Measurements from ENCODE around the gene ATP6V0A1.
"Not testable (repeated sequence)": the region's sequence is repeated elsewhere in the genome, so short reads cannot be mapped to it uniquely, and the experiment has no call there.

Gene ATP6V0A1

DNA sequence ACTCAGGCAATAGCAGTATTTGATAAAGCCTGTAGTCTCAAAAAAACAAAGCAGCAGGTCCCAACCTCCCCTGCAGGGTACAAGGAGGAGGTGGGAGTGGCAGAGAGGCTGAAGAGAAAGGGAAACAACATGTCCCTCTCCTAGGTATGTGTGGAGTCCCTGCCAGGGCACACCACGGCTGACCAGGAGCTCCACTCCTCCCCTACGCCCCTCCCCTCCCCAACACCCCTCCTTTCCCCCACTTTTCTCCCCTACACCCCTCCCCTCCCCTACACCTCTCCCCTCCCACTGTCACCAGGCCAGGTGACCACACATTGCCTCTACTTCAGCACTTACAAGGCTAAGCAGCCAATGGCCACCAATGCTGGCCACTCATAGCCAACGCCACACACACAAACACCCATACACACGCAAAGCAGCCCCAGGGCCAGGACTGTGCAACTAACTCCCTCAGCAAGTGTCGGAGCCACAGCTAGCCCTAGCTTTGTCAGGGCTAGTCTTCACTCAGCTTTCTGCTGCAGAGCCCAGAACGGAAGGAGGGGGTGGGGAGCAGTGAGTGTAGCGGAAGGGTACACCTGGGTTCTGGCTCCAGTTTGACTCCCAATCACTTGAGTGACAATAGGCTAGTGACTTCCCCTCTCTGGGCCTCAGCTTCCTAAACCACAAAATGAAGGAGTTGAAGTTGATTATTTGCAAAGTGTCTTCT is 43.8 kb upstream of the ATP6V0A1 start:
- peak; percentile 70 to 79 for DNase-seq (ENCODE audit: low read depth in 1 of 2, low spot score in 1 of 2)
- Histone ChIP-seq H3K27me3 (ENCODE audit: insufficient read depth, poor library complexity, severe bottlenecking) (no peaks in the 10 kb centered on the region), H3K27ac (replicated peaks) (peak overlapping the region; percentile 50), H3K4me3 (replicated peaks; ENCODE audit: insufficient read depth, low read length) (no peak overlapping the region)
- TF ChIP-seq SPI1 (IDR thresholded peaks at IDR 0.05; ENCODE audit: borderline replicate concordance, low read depth) (peak; percentile 84), GABPA (IDR thresholded peaks at IDR 0.05; ENCODE audit: low read depth) (no peak), POLR2AphosphoS5 (IDR thresholded peaks at IDR 0.05; ENCODE audit: low read depth) (peak; percentile 36; the same call in 1 of the 2 replicates)
- TF ChIP-seq, protein P1, sequence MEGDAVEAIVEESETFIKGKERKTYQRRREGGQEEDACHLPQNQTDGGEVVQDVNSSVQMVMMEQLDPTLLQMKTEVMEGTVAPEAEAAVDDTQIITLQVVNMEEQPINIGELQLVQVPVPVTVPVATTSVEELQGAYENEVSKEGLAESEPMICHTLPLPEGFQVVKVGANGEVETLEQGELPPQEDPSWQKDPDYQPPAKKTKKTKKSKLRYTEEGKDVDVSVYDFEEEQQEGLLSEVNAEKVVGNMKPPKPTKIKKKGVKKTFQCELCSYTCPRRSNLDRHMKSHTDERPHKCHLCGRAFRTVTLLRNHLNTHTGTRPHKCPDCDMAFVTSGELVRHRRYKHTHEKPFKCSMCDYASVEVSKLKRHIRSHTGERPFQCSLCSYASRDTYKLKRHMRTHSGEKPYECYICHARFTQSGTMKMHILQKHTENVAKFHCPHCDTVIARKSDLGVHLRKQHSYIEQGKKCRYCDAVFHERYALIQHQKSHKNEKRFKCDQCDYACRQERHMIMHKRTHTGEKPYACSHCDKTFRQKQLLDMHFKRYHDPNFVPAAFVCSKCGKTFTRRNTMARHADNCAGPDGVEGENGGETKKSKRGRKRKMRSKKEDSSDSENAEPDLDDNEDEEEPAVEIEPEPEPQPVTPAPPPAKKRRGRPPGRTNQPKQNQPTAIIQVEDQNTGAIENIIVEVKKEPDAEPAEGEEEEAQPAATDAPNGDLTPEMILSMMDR (IDR thresholded peaks at IDR 0.05; ENCODE audit: insufficient read depth, low read length), result no peak

DNA sequence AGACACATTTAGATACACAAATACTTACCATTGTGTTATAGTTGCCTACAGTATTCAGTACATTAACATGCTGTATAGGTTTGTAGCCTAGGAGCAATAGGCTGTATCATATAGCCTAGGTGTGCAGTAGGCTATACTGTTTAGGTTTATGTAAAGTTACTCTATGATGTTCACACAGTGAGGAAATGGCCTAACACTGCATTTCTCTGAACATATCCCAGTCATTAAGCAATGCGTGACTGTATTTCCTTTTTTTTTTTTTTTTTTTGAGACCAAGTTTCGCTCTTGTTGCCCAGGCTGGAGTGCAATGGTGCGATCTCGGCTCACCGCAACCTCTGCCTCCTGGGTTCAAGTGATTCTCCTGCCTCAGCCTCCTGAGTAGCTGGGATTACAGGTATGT is 40.7 kb upstream of the ATP6V0A1 start:
- DNase-seq (ENCODE audit: low read depth in 1 of 2, low spot score in 1 of 2), result peak in 1 of 2 experiments; percentile 50
- TF ChIP-seq SPI1 (IDR thresholded peaks at IDR 0.05; ENCODE audit: borderline replicate concordance, low read depth), result peak; percentile 42; the same call in 1 of the 2 replicates

DNA sequence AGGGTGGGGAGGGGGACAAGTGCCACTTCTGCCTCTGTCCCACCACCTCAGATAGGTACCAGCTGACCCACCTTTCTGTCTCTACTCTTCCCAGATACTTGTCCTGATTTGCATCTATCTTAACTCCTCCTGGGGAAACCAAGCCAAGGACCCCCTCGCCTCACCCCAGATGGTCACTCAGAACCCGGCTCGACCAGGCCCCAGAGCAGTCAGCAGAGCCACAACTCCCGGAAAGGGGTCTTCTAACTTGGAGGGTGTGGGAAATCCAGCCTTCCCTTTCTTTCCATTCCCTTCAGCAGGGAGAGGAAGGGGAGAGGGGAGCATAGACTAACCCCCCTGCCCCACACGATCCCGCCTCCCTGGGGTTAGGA is 37.6 kb upstream of the ATP6V0A1 start:
- H3K4me3 ChIP-seq (replicated peaks; ENCODE audit: insufficient read depth, low read length), result no peak overlapping the region
- H3K27me3 ChIP-seq (ENCODE audit: insufficient read depth, poor library complexity, severe bottlenecking), result peaks cover 46% of the 10 kb centered on the region
- TF ChIP-seq, protein P2, sequence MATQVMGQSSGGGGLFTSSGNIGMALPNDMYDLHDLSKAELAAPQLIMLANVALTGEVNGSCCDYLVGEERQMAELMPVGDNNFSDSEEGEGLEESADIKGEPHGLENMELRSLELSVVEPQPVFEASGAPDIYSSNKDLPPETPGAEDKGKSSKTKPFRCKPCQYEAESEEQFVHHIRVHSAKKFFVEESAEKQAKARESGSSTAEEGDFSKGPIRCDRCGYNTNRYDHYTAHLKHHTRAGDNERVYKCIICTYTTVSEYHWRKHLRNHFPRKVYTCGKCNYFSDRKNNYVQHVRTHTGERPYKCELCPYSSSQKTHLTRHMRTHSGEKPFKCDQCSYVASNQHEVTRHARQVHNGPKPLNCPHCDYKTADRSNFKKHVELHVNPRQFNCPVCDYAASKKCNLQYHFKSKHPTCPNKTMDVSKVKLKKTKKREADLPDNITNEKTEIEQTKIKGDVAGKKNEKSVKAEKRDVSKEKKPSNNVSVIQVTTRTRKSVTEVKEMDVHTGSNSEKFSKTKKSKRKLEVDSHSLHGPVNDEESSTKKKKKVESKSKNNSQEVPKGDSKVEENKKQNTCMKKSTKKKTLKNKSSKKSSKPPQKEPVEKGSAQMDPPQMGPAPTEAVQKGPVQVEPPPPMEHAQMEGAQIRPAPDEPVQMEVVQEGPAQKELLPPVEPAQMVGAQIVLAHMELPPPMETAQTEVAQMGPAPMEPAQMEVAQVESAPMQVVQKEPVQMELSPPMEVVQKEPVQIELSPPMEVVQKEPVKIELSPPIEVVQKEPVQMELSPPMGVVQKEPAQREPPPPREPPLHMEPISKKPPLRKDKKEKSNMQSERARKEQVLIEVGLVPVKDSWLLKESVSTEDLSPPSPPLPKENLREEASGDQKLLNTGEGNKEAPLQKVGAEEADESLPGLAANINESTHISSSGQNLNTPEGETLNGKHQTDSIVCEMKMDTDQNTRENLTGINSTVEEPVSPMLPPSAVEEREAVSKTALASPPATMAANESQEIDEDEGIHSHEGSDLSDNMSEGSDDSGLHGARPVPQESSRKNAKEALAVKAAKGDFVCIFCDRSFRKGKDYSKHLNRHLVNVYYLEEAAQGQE (IDR thresholded peaks at IDR 0.05; ENCODE audit: insufficient replicate concordance, low read depth), result no peak
- no peak for TF ChIP-seq GABPA (IDR thresholded peaks at IDR 0.05; ENCODE audit: low read depth)
- TF ChIP-seq, protein P1 (IDR thresholded peaks at IDR 0.05; ENCODE audit: insufficient read depth, low read length), result no peak
- no peak for TF ChIP-seq POLR2AphosphoS5 (IDR thresholded peaks at IDR 0.05; ENCODE audit: low read depth)
- no peak for TF ChIP-seq SPI1 (IDR thresholded peaks at IDR 0.05; ENCODE audit: borderline replicate concordance, low read depth)
- no peak overlapping the region for H3K27ac ChIP-seq (replicated peaks)
- no peak for DNase-seq (ENCODE audit: low read depth in 1 of 2, low spot score in 1 of 2)

More for the DNA sequence above, 40.7 kb upstream of the ATP6V0A1 start:
- H3K4me3 ChIP-seq (replicated peaks; ENCODE audit: insufficient read depth, low read length); H3K27ac ChIP-seq (replicated peaks): not testable (repeated sequence)
- peaks cover 26% of the 10 kb centered on the region for H3K27me3 ChIP-seq (ENCODE audit: insufficient read depth, poor library complexity, severe bottlenecking)

DNA sequence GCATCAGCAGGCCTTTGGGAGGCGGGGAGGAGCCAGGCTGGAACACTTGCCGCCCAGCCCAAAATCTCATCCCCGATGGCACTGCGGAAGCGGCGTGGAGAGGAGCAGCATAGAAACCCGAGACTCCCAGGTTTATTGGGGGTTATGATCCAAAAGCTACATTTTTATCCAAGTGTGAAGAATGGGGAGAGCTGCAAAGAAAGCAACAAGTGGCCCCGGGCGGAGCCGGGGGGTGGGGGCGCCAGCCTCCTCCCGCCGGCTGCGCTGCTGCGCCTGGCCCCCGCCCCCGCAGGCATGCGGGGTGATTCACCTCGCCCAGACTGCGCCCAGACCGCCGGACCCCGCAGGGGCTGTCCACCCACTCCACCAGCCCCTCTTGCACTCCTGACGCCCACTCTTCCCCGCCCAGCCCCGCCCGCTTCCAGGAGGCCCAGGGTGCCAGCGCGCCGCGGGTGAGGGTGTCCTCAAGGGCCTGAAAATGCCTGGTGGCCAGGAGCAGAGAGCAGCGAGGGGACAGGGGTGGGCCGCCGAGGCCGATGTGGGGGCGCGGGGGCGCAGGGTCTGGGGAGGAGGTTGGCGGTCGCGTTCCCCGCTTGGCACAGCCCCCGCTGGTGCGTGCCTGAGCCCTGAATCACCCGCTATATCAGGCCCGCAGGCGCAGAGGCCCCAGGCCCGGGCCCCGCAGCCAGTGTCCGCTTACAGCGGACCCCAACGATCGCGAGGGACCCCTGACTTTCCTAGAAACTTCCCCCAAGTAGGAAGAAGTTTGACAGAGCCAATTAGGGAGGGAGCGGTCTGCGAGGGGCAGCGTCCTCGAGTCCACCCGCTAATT is 37.0 kb upstream of the ATP6V0A1 start:
- Histone ChIP-seq H3K27me3 (ENCODE audit: insufficient read depth, poor library complexity, severe bottlenecking) (peaks cover 46% of the 10 kb centered on the region), H3K4me3 (replicated peaks; ENCODE audit: insufficient read depth, low read length) (no peak overlapping the region), H3K27ac (replicated peaks) (no peak overlapping the region)
- no peak for DNase-seq (ENCODE audit: low read depth in 1 of 2, low spot score in 1 of 2)
- no peak for TF ChIP-seq GABPA (IDR thresholded peaks at IDR 0.05; ENCODE audit: low read depth)
- no peak for TF ChIP-seq SPI1 (IDR thresholded peaks at IDR 0.05; ENCODE audit: borderline replicate concordance, low read depth)
- no peak for TF ChIP-seq POLR2AphosphoS5 (IDR thresholded peaks at IDR 0.05; ENCODE audit: low read depth)

DNA sequence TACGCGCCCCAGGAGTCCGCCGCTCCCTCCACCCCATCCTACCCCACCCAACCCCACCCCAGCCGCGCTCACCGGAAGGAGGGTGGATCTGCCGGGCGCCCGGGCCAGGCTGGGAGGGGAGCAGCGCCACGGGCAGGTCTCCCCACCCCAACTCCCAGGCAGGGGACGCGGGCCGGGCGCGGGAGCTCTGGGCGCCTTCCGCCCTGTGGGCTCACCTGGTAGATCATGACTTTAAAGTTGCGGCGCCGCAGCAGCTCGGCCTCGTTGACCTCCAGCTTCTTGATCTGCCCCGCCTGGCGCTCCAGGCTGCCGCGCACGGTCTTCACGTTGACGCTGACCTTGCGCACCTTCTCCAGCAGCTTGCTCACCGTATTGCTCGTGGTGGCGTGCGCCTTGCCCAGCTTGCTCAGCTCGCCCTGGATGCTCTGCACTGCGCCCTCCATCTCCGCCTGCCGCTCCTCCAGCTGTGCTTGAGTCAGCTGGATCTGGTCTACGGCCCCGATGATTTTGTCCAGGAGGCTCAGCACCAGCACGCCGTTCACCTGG is 36.2 kb upstream of the ATP6V0A1 start:
- peak in 1 of 2 experiments; percentile 16 for DNase-seq (ENCODE audit: low read depth in 1 of 2, low spot score in 1 of 2)
- Histone ChIP-seq H3K4me3 (replicated peaks; ENCODE audit: insufficient read depth, low read length) (no peak overlapping the region), H3K27ac (replicated peaks) (no peak overlapping the region), H3K27me3 (ENCODE audit: insufficient read depth, poor library complexity, severe bottlenecking) (peaks cover 46% of the 10 kb centered on the region)
- TF ChIP-seq, protein P1 (IDR thresholded peaks at IDR 0.05; ENCODE audit: insufficient read depth, low read length), result no peak
- TF ChIP-seq GABPA (IDR thresholded peaks at IDR 0.05; ENCODE audit: low read depth) (no peak), SPI1 (IDR thresholded peaks at IDR 0.05; ENCODE audit: borderline replicate concordance, low read depth) (no peak)
